CD4-positive, alpha-beta T cell (primary cell): ENCODE measurements around the gene CLSTN2. TPM values are rescaled to one million over a fixed set of nuclear protein-coding genes. Genes with fewer than 3 reads are reported as not detected.

Experiments
- ATAC-seq: fragments of 200-7000 bp; cut with Tn5 transposase; one replicate; pipeline ENCODE4 v1.10.0; 2022; ENCODE audit warnings: mild to moderate bottlenecking; ENCODE audit not compliant: poor library complexity
- CTCF ChIA-PET: fragments of 350-600 bp; sonication (Branson Sonifier 250); formaldehyde crosslinking; loops from one replicate; lab custom pipeline; 2021; ENCODE audit warnings: antibody characterized with exemption, inconsistent platforms; lab: Charles Lee
- POLR2A ChIA-PET: fragments of 350-600 bp; sonication (Branson Sonifier 250); formaldehyde crosslinking; loops from one replicate; lab custom pipeline; 2021; ENCODE audit warnings: antibody characterized with exemption, inconsistent platforms; lab: Charles Lee
- DNase-seq, 14 experiments: peaks; one replicate each; pipeline ENCODE4 v3.0.0-alpha.2; 2013 to 2020; ENCODE audit warnings: mixed read lengths in 2 of 14
- H3K27ac ChIP-seq, 2 donors: one replicate each; pipeline versions ENCODE4 v1.5.1 to v1.7.0; 2013; ENCODE audit warnings: low read length in 2 of 2, low read depth in 1 of 2, mild to moderate bottlenecking in 1 of 2
- H3K27me3 ChIP-seq, 2 experiments: 1 replicate in 1 of 2; 2 replicates in 1 of 2; pipeline versions ENCODE4 v1.6.1 to v1.7.0; 2013; ENCODE audit warnings: low read length in 2 of 2, control low read depth in 1 of 2, mild to moderate bottlenecking in 1 of 2, moderate library complexity in 1 of 2; ENCODE audit not compliant: insufficient read depth in 2 of 2, control insufficient read depth in 1 of 2
- H3K36me3 ChIP-seq: one replicate; pipeline ENCODE4 v1.6.1; 2013; ENCODE audit warnings: low read length, control low read depth; ENCODE audit not compliant: insufficient read depth
- H3K4me1 ChIP-seq: one replicate; pipeline ENCODE4 v1.6.1; 2013; ENCODE audit warnings: low read length, control low read depth; ENCODE audit not compliant: insufficient read depth
- H3K4me3 ChIP-seq: one replicate; pipeline ENCODE4 v1.5.1; 2013; ENCODE audit warnings: mild to moderate bottlenecking, low read length, moderate library complexity
- H3K9me3 ChIP-seq, 2 experiments: 1 replicate in 1 of 2; 2 replicates in 1 of 2; pipeline versions ENCODE4 v1.6.1 to v1.7.0; 2013; ENCODE audit warnings: low read length in 2 of 2, mild to moderate bottlenecking in 2 of 2, control low read depth in 1 of 2, moderate library complexity in 1 of 2; ENCODE audit not compliant: control insufficient read depth in 1 of 2, insufficient read depth in 1 of 2
- H3K27ac Mint-ChIP-seq: one replicate; pipeline ENCODE4 v1.8.0; 2020; ENCODE audit warnings: mixed read lengths
- H3K27me3 Mint-ChIP-seq: one replicate; pipeline ENCODE4 v1.8.0; 2021; ENCODE audit warnings: mixed read lengths
- H3K36me3 Mint-ChIP-seq: one replicate; pipeline ENCODE4 v1.8.0; 2021; ENCODE audit warnings: low read depth, mixed read lengths
- H3K4me1 Mint-ChIP-seq: one replicate; pipeline ENCODE4 v1.8.0; 2021; ENCODE audit warnings: low read depth, mixed read lengths
- H3K4me3 Mint-ChIP-seq: one replicate; pipeline ENCODE4 v1.8.0; 2020; ENCODE audit warnings: mild to moderate bottlenecking, mixed read lengths
- H3K9me3 Mint-ChIP-seq: one replicate; pipeline ENCODE4 v1.8.0; 2020; ENCODE audit warnings: mixed read lengths
- intact Hi-C, 2 experiments: fragments of 100-400 bp; cut with DNase I in 1 of 2; cut with micrococcal nuclease in 1 of 2; formaldehyde crosslinking; loops; one replicate each; pipeline versions ENCODE4 v1.15.1 to v1.9.0; 2023 to 2025; cut with DNase I, micrococcal nuclease
- total RNA-seq, 174 experiments: library from RNA in 2 of 174; stranded (reverse) in 2 of 174; gene quantifications; one replicate each; pipeline ENCODE4 v1.2.3 and lab custom pipeline; 2021 to 2026
- TF ChIP-seq, protein P1 (sequence below): fragments of 200-600 bp; IDR thresholded peaks from one replicate; pipeline ENCODE4 v1.8.0; 2022; ENCODE audit warnings: antibody characterized with exemption, mild to moderate bottlenecking

CLSTN2 gene
- total RNA-seq, 2 experiments from 2014 or later, result not detected

DNA sequence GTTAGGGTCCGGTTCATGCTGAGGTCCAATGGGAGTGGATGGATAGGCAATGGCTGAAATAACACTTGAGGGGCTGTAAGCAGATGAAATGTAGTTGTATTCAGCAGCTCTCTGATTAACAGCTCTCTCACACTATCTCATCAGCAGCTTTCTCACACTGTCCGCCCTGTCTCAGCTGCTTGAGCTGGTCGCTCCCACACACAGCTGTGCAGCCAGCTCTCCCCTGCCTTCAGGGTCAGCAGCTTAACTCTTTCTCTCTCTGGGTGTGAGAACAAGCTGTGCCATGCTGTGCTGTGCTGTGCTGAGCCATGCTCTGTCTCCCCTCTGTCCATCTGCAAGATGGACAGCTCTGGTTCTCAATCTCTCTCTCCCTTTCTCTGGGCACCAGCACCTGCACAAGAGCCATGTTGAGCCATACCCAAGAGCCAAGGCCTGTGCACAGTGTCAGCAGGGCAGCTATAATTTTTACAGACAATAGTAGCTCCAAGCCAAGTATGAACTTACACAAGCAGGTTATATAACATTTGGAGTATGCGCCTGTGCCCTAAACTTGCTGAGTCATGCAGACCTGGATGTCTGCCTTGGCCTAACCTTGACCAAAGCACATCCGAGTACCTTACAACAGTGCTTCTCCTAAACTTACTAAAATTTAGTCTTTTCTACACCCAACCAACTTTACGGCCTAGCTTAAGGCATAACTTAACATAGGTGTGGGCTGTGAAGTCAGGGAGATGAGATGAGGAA is 451.5 kb downstream of the CLSTN2 start:
- intact Hi-C loops, result no loop called here
- no peaks in the 10 kb centered on the region for H3K9me3 Mint-ChIP-seq
- no peak for ATAC-seq
- H3K27me3 ChIP-seq, result no peaks in the 10 kb centered on the region
- ChIA-PET CTCF (no interaction called here), POLR2A (no interaction called here)
- no peaks in the 10 kb centered on the region for H3K27me3 Mint-ChIP-seq
- H3K27ac ChIP-seq, result no peak overlapping the region
- no peak overlapping the region for H3K27ac Mint-ChIP-seq
- TF ChIP-seq, protein P1, sequence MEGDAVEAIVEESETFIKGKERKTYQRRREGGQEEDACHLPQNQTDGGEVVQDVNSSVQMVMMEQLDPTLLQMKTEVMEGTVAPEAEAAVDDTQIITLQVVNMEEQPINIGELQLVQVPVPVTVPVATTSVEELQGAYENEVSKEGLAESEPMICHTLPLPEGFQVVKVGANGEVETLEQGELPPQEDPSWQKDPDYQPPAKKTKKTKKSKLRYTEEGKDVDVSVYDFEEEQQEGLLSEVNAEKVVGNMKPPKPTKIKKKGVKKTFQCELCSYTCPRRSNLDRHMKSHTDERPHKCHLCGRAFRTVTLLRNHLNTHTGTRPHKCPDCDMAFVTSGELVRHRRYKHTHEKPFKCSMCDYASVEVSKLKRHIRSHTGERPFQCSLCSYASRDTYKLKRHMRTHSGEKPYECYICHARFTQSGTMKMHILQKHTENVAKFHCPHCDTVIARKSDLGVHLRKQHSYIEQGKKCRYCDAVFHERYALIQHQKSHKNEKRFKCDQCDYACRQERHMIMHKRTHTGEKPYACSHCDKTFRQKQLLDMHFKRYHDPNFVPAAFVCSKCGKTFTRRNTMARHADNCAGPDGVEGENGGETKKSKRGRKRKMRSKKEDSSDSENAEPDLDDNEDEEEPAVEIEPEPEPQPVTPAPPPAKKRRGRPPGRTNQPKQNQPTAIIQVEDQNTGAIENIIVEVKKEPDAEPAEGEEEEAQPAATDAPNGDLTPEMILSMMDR, result no peak
- H3K4me1 Mint-ChIP-seq, result no peaks in the 10 kb centered on the region
- DNase-seq, result no peak
- H3K4me3 Mint-ChIP-seq, result no peak overlapping the region
- peaks cover 0 to 4% of the 10 kb centered on the region in 2 experiments for H3K9me3 ChIP-seq
- H3K36me3 Mint-ChIP-seq, result no peaks in the 10 kb centered on the region
- H3K4me1 ChIP-seq, result no peaks in the 10 kb centered on the region
- H3K4me3 ChIP-seq, result no peak overlapping the region
- no peaks in the 10 kb centered on the region for H3K36me3 ChIP-seq

DNA sequence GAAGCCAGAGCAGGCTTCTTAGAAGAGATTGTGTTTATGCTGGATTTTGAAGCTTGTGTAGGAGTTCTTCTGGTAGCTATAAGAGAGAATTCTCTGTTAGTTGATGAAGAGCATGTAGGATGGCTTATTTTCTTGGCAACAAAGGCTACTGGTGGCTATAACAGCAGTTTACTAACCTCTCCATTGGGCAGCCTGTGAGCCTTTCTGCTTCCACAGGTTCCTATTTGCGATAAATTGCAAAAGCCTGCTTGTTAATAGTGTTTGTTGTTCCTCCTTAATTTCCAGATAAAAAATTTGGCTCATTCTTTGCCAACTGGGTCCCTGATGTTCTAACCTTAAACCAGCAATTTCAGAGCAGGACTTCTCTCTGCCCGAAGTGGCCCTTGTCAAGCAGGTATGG is 452.3 kb downstream of the CLSTN2 start:
- H3K4me1 ChIP-seq, result no peaks in the 10 kb centered on the region
- intact Hi-C loops, result no loop called here
- ChIA-PET POLR2A (no interaction called here), CTCF (no interaction called here)
- no peaks in the 10 kb centered on the region for H3K9me3 Mint-ChIP-seq
- no peak overlapping the region for H3K4me3 Mint-ChIP-seq
- no peak overlapping the region for H3K4me3 ChIP-seq
- no peaks in the 10 kb centered on the region for H3K27me3 ChIP-seq
- TF ChIP-seq, protein P1, result no peak
- DNase-seq, result no peak
- H3K9me3 ChIP-seq, result peaks cover 0 to 4% of the 10 kb centered on the region in 2 experiments
- no peaks in the 10 kb centered on the region for H3K36me3 ChIP-seq
- no peak overlapping the region for H3K27ac Mint-ChIP-seq
- H3K36me3 Mint-ChIP-seq, result no peaks in the 10 kb centered on the region
- no peaks in the 10 kb centered on the region for H3K27me3 Mint-ChIP-seq
- no peaks in the 10 kb centered on the region for H3K4me1 Mint-ChIP-seq
- no peak for ATAC-seq
- no peak overlapping the region for H3K27ac ChIP-seq

DNA sequence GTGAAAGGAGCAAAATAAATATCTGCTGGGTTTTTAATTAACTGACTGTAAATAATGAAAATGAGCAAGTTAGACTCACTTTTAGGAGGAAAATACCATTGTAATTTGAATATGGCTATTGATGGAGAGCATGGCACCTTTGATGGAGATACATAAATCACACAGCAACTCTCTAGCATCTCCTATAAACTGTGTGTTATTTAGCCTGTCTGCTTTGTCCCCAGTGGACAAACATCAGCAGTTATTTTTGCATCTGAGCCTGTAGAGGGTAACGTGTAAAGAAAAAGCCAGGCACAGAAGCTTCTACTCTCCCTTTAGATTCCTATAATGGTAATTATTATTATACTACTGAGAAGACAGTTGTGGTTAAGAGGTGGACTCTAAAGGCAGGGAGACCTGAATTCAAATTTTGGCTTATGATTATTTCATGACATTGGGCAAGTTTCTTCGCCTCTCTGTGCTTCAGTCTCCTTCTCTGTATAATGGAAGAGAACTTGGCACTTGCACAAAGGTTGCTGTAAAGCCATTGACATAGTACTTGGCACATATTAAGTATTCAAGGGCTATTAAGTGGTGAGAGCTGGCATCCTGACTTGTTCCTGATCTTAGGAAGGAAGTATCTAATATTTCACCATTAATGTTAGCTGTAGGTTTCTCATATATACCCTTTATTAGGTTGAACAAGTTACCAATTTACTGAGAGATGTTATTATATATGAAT is 453.4 kb downstream of the CLSTN2 start:
- Mint-ChIP-seq H3K4me1 (no peaks in the 10 kb centered on the region), H3K36me3 (no peaks in the 10 kb centered on the region), H3K27ac (no peak overlapping the region), H3K4me3 (no peak overlapping the region), H3K27me3 (peaks cover 3% of the 10 kb centered on the region), H3K9me3 (no peaks in the 10 kb centered on the region)
- ChIA-PET POLR2A (no interaction called here), CTCF (no interaction called here)
- Histone ChIP-seq H3K36me3 (no peaks in the 10 kb centered on the region), H3K9me3 (peaks cover 0 to 4% of the 10 kb centered on the region in 2 experiments), H3K4me1 (no peaks in the 10 kb centered on the region), H3K27me3 (no peaks in the 10 kb centered on the region), H3K4me3 (no peak overlapping the region), H3K27ac (no peak overlapping the region)
- TF ChIP-seq, protein P1, result no peak
- DNase-seq, result no peak
- intact Hi-C loops, result no loop called here
- ATAC-seq, result no peak
